ENCODE measurements around the gene CYP2J2.

DNA sequence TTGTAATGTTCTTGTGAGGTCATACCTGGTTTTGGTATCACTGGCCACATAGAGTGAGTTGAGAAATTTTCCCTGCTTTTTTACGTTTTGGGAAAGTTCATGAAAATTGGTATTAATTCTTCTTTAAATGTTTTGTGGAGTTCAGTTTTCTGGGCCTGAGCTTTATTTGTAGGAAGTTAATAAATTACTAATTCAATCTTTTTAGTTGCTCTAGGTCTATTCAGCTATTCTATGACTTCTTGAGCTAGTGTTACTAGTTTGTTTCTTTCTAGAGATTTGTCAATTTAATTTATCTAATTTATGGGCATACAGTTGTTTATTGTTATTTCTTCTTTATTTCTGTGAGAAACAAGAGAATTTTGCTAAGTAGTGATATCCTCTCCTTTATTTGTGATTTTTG lies 74.5 kb downstream of the CYP2J2 start:
- TF ChIP-seq POLR2A (IDR thresholded peaks at IDR 0.05) = no peak
- TF ChIP-seq, protein P1, sequence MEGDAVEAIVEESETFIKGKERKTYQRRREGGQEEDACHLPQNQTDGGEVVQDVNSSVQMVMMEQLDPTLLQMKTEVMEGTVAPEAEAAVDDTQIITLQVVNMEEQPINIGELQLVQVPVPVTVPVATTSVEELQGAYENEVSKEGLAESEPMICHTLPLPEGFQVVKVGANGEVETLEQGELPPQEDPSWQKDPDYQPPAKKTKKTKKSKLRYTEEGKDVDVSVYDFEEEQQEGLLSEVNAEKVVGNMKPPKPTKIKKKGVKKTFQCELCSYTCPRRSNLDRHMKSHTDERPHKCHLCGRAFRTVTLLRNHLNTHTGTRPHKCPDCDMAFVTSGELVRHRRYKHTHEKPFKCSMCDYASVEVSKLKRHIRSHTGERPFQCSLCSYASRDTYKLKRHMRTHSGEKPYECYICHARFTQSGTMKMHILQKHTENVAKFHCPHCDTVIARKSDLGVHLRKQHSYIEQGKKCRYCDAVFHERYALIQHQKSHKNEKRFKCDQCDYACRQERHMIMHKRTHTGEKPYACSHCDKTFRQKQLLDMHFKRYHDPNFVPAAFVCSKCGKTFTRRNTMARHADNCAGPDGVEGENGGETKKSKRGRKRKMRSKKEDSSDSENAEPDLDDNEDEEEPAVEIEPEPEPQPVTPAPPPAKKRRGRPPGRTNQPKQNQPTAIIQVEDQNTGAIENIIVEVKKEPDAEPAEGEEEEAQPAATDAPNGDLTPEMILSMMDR (IDR thresholded peaks at IDR 0.05 in 4 of 5, conservative IDR thresholded peaks at IDR 0.05 in 1 of 5) = no peak
